GM18505 (cell line): ENCODE results near the gene C9.

Experiments
- ATAC-seq: cut with Tn5 transposase; IDR thresholded peaks from one replicate; pipeline ENCODE4 v1.9.1; 2021; ENCODE audit not compliant: unreplicated experiment
- POLR2A ChIP-seq: IDR thresholded peaks from 4 replicates; pipeline ENCODE4 v1.6.1; 2011; ENCODE audit warnings: borderline replicate concordance; ENCODE audit not compliant: insufficient read depth, insufficient read length; ENCODE audit errors: extremely low read depth

C9 gene

DNA sequence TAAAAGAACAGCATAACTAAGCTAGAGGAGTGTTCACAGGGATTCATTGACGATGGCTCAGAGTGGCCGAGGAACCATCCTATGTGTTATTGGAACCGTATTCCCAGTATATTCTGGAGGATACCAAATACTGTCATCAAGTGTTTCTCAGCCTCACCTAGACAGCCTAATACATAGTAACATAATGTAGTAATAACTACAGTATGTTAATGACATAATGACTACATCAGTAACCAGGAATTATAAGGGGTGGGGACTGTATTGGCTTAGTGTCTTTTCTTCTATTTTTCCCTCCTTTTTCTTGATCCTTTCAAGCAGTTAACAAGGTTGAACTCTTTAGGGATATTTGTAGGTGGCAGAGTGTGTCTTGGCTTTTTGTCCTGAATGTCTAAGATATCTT is 26.6 kb upstream of the C9 start:
- no peak for ATAC-seq
- TF ChIP-seq POLR2A: no peak

DNA sequence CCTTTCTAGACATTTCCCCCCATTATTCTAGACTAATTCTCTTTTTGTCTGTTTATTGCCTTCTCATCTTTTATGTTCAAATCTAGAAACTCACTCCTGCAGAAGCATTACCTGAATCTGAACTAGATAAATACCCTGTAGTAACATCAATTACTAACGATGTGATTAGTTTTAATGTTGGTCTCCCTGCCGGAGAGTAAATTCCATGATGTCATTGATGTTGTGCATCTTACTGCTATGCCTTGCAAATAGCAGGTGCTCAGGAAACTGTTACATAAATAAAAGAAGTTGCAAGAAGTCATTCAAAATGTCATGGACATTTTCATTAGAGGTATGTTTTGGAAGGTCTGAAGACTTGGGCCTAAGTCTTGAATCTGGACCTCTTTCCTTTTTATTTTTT is 23.0 kb upstream of the C9 start:
- ATAC-seq: no peak
- TF ChIP-seq POLR2A: no peak

DNA sequence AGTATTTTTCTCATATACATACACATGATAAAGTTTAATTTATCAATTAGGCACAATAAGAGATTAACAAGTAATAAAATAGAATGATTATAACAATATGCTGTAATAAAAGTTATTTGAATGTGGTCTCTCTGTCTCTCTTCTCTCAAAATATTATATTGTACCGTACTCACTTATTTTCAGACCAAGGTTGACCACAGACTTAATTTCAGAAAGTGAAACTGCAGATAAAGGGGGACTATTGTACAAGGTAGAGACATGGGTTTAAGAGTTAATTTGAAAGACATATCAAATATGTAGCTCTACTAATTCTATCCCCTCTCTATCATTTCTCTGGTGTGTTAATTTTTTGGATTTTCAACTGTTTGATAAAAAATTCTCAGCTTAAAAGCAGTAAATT is 20.0 kb upstream of the C9 start:
- ATAC-seq: no peak

DNA sequence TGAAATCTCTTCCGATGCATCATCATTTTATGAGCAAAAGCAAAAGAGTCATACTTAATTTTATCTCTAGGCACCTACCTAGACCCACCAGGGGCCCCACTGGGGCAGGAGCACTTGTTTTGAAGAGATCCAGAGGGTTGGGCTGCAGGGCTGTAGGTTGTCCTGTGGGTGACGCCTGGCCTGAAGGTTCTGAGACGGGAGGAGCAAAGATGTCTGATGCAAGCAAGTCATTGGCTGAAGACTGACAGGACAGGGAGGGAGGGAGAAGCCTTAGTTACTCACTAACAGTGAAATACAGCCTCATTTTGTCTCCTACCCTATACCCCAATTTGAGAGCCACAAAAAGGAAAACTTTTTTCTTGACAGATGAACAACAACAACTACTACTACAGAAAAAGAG is 17.1 kb upstream of the C9 start:
- no peak for ATAC-seq
- TF ChIP-seq POLR2A: no peak

More for the DNA sequence above, 20.0 kb upstream of the C9 start:
- TF ChIP-seq POLR2A: no peak

DNA sequence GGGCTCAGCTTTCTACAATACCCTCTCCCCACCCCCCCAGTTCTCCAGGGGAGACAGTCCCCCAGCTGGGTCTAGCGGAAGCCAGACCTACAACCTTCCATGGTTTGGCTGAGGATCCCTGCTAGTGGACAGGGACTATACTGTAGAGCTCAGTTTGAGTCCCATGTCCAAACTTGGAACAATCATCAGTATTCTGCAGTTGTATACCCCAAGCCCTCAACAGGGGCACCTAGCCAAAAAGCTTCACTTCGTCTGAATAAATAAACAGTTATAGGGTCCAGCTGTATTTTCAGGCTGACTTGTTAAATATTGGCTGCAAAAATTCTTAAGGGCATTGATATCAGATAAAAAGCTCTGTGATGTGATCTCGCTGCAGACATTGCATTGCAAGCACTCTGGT is 15.4 kb upstream of the C9 start:
- no peak for ATAC-seq
- TF ChIP-seq POLR2A: no peak

DNA sequence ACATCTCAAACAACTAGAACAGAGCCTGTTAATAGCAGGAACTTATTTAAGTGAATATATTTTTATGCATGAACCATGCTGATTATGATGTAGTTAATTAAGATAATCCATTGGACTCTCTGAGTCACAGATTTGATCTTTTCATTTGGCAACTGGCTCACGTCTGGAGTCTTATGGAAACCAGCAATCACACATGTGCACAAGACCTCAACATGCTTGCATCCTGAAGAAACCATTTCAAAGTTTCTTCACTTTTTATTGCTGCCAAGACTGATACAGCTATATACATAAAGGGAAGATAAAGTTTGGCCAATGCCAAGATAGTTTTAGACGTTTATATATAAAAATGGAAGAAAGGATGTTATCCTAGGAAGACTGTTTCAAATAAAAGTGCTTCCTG is 13.3 kb upstream of the C9 start:
- no peak for ATAC-seq
- no peak for TF ChIP-seq POLR2A

DNA sequence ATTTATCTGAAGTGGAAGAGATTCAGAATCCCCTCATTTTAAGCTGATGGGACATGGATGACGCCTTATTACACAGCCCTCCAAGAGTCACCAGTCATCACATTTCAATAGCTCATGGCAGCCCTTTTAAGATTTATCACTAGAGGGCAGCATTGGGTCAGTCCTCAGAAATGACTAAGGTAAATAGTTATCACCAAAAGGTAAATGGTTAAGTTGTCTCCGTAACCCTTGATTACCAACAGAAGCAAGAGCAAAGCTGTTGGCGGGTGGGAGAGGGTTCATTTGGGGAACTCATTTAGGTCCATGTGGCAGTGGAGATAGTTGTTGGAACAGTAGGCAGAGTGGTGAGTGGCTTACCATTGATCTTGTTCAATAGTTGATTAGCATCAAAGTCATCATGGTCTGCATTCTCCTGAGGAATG is 12.0 kb upstream of the C9 start:
- ATAC-seq: peak; percentile 80
- TF ChIP-seq POLR2A: no peak

DNA sequence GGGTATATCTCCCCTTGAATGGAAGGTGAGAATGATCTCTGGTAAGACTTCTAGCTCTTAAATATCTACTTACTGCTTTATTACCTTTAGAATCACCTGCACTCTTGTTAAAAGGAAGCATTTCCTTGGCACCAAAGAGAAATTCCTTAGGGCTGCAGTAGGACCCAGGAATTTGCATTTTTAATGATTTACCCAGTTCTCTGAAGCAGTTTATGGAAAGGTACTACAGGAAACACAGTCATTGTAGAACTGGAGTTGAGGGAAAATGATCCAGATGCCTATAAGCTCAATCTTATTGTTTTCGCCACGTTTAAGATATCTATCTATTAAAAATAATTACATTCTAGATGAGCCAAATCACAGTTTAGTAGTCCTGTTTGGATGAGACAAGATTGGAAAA is 9.5 kb upstream of the C9 start:
- TF ChIP-seq POLR2A: no peak
- no peak for ATAC-seq

DNA sequence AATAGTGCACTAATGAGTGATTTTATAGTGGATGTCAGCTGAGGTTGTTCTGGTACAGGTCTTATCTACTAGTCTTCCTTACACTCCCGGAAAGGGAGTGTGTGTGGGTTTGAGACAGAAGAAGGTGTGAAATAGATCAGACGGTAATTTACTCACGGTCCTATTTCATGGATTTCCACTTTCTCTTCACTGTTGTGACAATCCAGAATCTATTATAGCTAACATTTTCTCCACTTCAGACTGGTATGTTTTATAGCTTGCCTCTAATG is 7.0 kb upstream of the C9 start:
- no peak for ATAC-seq
- no peak for TF ChIP-seq POLR2A

DNA sequence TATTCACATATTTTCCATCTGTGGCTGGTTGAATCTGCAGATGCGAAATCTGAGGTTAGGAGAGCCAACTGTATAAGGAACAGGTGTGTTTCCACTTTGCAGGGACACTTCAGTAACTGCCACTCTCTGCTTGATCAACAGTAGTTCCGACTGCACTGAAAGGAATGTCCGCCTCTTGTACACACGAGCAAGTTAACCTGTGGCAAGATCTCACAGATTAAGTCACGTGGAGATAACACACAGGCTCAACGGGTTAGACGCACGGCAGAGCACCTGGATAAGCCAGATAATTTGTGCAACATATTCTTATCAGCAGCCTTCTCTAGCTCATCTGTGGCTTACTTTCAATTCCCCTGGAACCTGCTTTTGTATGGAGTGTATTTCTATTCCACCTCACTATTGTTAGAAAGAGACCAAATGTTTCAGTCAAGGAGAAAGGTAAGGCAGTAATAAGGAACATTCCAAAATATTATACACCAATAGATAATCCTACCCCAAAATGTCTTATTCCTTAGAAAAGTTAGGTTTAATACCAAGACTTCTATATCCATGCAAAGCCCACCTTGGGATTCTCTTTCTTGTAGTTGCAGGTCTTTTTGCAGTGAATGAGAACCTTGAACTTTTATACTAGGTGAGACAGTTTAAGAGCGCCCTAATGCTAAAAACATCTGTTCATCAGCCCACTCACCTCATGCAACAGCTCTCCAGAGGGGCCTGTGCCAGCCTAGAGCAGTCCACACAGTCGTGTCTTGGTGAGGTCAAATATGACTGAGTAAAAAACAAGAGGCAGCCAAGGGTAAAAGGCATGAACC is 6.5 kb upstream of the C9 start:
- no peak for TF ChIP-seq POLR2A
- ATAC-seq: no peak

DNA sequence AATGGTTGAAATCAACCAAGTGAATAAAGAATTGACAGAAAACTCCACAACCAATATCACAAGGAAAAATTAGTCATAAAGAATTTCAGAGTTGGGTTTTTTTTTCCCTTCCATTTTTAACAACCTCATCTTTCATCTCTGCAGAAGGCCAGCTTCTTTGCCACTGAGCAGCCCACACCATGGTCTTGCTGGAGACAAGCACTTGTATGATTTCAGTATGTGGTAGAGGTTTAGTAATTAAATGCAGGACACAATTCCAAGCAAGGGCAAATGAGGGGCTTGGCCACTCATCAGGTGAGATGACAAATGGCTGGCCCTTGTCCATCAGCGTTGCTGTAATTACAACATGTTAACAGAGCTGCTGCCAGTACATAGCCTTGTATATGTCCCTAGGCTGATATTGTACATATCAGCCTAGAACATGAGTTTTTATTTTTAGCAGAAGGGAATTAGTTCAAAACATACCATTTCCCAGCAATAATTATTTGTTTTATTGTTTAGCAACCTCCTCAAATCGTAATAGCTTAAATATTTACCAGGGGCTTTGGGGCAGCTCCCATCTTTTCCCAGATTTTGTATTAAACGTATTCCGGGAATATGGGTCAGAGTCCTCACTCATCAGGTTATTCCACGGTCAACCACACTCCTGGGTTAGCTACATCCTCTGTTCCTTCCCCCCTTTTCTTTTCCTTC is 5.0 kb upstream of the C9 start:
- ATAC-seq: no peak
- no peak for TF ChIP-seq POLR2A

DNA sequence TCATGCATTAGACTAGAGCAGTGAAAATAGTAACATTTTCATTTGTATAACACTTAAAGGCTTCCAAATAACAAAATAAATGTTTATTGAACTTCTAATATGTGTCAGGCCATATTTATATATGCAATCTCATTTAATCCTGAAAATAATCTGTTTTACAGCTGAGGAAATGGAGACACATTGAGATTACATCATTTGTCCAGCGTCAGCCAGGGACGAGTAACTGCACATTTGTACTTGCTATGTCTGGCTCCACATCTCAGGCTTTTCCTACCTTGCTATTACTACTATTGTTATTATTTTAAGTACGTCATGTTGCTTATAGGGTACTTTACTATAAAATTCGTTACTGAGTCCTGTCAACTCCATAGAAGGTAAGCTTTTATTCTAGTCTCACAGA is 3.8 kb upstream of the C9 start:
- ATAC-seq: no peak
- no peak for TF ChIP-seq POLR2A

DNA sequence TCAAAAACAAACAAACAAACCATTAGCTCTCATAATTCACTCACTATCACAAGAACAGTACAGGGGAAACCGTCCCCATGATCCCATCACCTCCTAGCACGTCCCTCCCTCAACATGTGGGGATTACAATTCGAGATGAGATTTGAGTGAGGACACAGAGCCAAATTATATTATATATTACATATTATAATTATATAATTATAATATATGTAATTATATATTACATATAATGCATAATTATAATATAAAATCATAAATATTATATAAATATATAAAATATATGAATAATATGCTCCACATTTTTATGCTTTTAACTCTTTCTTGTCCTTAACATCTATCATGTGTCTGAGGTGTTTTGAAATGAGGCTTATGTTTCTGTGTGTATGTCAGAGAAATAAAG is 3.4 kb upstream of the C9 start:
- no peak for TF ChIP-seq POLR2A
- ATAC-seq: no peak

DNA sequence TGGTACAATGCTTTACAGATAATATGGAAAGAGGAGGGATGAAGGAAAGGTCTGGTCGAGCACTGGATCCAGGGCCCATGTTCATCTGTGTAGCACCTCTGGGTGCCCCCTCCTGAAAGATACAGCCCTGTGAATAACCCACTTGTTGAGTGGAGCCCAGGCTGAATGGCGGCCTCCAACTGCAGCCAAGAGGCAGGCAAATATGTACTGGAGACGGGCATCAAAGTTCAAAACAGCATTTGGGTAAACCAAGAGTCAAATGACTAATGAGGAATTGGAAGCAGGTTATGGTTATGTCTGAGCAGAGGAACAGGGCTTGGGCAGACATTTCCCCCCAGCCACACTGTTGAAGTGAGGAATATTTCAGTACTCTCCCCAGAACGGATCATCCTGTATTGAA is 1.1 kb downstream of the C9 start:
- no peak for ATAC-seq
- no peak for TF ChIP-seq POLR2A

DNA sequence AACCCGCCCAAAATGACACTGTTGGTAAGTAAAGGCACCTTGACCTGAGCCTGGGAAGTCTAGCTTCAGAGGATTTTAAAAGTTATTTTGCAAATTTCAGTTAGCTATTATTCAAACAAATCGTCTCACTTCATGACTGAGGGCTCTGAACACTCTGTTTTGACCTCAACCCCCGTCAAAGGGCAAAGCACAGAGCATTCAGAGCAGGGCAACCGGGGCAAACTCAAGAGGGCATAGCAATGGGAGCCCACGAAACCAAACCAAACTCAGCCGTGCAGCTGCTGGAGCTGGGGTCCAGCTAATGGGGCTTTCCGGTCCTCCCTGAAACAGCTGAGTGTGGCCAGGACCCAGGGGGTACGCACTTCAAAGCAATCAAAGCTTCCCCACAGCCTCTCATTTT is 1.6 kb downstream of the C9 start:
- TF ChIP-seq POLR2A: no peak
- ATAC-seq: no peak

DNA sequence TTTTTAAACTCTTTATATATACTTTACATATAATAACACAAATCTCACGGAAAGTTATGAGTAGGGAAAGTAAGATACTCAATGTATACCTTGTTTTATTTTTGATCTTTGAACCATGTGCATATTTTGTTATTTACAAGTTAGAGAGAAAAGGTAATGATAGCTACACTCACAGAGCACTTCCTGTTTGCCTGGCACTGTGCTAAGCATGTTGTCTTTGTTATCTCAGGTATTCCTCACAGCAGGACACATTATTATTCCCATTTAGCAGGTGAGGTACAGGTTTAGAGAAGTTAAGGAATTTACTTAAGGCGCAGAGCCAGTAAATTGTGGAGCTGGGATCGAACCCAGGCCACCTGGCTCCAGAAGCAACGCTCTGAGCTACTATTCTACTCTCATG is 3.0 kb downstream of the C9 start:
- no peak for ATAC-seq
- no peak for TF ChIP-seq POLR2A
